H1 (cell line): ENCODE measurements around the gene MARS2. TPM values are rescaled to one million over a fixed set of nuclear protein-coding genes. Genes with fewer than 3 reads are reported as not detected.

ENCODE experiments used
- CTCF ChIA-PET: fragments of 300-600 bp; sonication (Branson Sonifier 250); formaldehyde crosslinking; loops from one replicate; lab custom pipeline; 2021; ENCODE audit not compliant: partially characterized antibody; lab: Charles Lee
- POLR2A ChIA-PET: fragments of 300-600 bp; sonication (Branson Sonifier 250); formaldehyde crosslinking; loops from one replicate; lab custom pipeline; 2021; ENCODE audit warnings: inconsistent platforms; ENCODE audit not compliant: partially characterized antibody; lab: Charles Lee
- DNase-seq, 2 experiments: peaks; one replicate each; pipeline versions ENCODE4 v3.0.0 to v3.0.0-alpha.2; 2010 to 2022; ENCODE audit warnings: low spot score in 2 of 2, low read depth in 1 of 2, mixed read lengths in 1 of 2
- FAIRE-seq: peaks from 2 replicates; lab custom pipeline; 2011; peaks lifted over from hg19 to GRCh38; lab: Jason Lieb, UNC
- H2AFZ ChIP-seq: 2 replicates; pipeline ENCODE4 v1.8.1; 2012; ENCODE audit warnings: low read length, inconsistent platforms
- H2AK5ac ChIP-seq: 2 replicates; pipeline ENCODE4 v1.6.1; 2013; ENCODE audit warnings: low read depth, low read length
- H2BK120ac ChIP-seq: replicated peaks from 2 replicates; pipeline ENCODE3; 2013; ENCODE audit warnings: low read depth, low read length, inconsistent platforms
- H2BK12ac ChIP-seq: 2 replicates; pipeline ENCODE4 v1.6.1; 2013; ENCODE audit warnings: low read depth, low read length
- H2BK15ac ChIP-seq: 2 replicates; pipeline ENCODE4 v1.6.1; 2013; ENCODE audit warnings: low read length
- H2BK20ac ChIP-seq: 2 replicates; pipeline ENCODE4 v1.6.1; 2013; ENCODE audit warnings: low read length
- H2BK5ac ChIP-seq: 2 replicates; pipeline ENCODE4 v1.6.1; 2013; ENCODE audit warnings: low read depth, low read length
- H3K14ac ChIP-seq: 2 replicates; pipeline ENCODE4 v1.6.1; 2013; ENCODE audit warnings: inconsistent platforms; ENCODE audit not compliant: insufficient read length
- H3K18ac ChIP-seq: 2 replicates; pipeline ENCODE4 v1.6.1; 2013; ENCODE audit warnings: low read length; ENCODE audit errors: extremely low read depth
- H3K23ac ChIP-seq: 2 replicates; pipeline ENCODE4 v1.6.1; 2013; ENCODE audit warnings: inconsistent platforms; ENCODE audit not compliant: insufficient read length
- H3K23me2 ChIP-seq: 2 replicates; pipeline ENCODE4 v1.6.1; 2013; ENCODE audit warnings: low read depth, low read length
- H3K27ac ChIP-seq: 2 replicates; pipeline ENCODE4 v1.6.1; 2011; ENCODE audit warnings: low read depth, low read length, inconsistent platforms
- H3K27me3 ChIP-seq, 4 experiments: replicated peaks in 1 of 4; 1 replicate in 1 of 4; 2 replicates in 3 of 4; pipeline versions ENCODE4 v1.6.1 to v1.8.1; 2011 to 2013; ENCODE audit warnings: low read length in 3 of 4, mild to moderate bottlenecking in 3 of 4, inconsistent platforms in 2 of 4, mixed read lengths in 2 of 4, moderate library complexity in 1 of 4; ENCODE audit not compliant: control insufficient read depth in 3 of 4, insufficient read depth in 3 of 4; ENCODE audit errors: extremely low read depth in 1 of 4
- H3K36me3 ChIP-seq, 4 experiments: 2 replicates each; pipeline versions ENCODE4 v1.6.1 to v1.8.1; 2011 to 2013; ENCODE audit warnings: mild to moderate bottlenecking in 4 of 4, low read length in 3 of 4, moderate library complexity in 2 of 4, control low read depth in 1 of 4, inconsistent platforms in 1 of 4; ENCODE audit not compliant: insufficient read depth in 4 of 4, control insufficient read depth in 2 of 4
- H3K4ac ChIP-seq: replicated peaks from 2 replicates; pipeline ENCODE3; 2013; ENCODE audit warnings: low read length, low read depth, mixed read lengths, inconsistent platforms; ENCODE audit not compliant: insufficient read length
- H3K4me1 ChIP-seq, 4 experiments: replicated peaks in 1 of 4; 1 replicate in 1 of 4; 2 replicates in 3 of 4; pipeline versions ENCODE4 v1.6.1 to v1.8.1; 2011 to 2013; ENCODE audit warnings: low read length in 3 of 4, inconsistent platforms in 2 of 4, mixed read lengths in 1 of 4; ENCODE audit not compliant: insufficient read depth in 4 of 4, control insufficient read depth in 3 of 4
- H3K4me2 ChIP-seq, 2 experiments: 2 replicates each; pipeline versions ENCODE4 v1.6.1 to v1.8.1; 2011 to 2013; ENCODE audit warnings: low read depth in 2 of 2, low read length in 2 of 2, control low read depth in 1 of 2, inconsistent platforms in 1 of 2, mild to moderate bottlenecking in 1 of 2; ENCODE audit not compliant: insufficient read depth in 1 of 2
- H3K4me3 ChIP-seq, 4 experiments: fragments of 200-600, 300-600 bp in 1 of 4; sonication (generic), shearing (Covaris generic), sonication (Bioruptor Twin) in 1 of 4; 2 replicates each; pipeline versions ENCODE4 v1.5.1 to v1.8.1; 2011 to 2016; ENCODE audit warnings: low read length in 4 of 4, low read depth in 3 of 4, control low read depth in 2 of 4, inconsistent platforms in 2 of 4, mild to moderate bottlenecking in 2 of 4, mixed read lengths in 1 of 4, moderate library complexity in 1 of 4; ENCODE audit not compliant: insufficient read depth in 2 of 4; ENCODE audit errors: extremely low read depth in 1 of 4
- H3K56ac ChIP-seq: replicated peaks from 2 replicates; pipeline ENCODE3; 2013; ENCODE audit warnings: low read depth, mild to moderate bottlenecking, mixed read lengths, low read length, inconsistent platforms; ENCODE audit not compliant: insufficient read length
- H3K79me1 ChIP-seq: 2 replicates; pipeline ENCODE4 v1.6.1; 2013; ENCODE audit warnings: low read depth, low read length, control low read depth
- H3K79me2 ChIP-seq, 2 experiments: 2 replicates each; pipeline versions ENCODE4 v1.6.1 to v1.8.1; 2012 to 2013; ENCODE audit warnings: low read length in 2 of 2, mild to moderate bottlenecking in 2 of 2, inconsistent platforms in 1 of 2; ENCODE audit not compliant: insufficient read depth in 2 of 2, control insufficient read depth in 1 of 2
- H3K9ac ChIP-seq, 4 experiments: replicated peaks in 1 of 4; 1 replicate in 1 of 4; 2 replicates in 3 of 4; pipeline versions ENCODE4 v1.6.1 to v1.8.1; 2011 to 2013; ENCODE audit warnings: low read depth in 3 of 4, low read length in 3 of 4, control low read depth in 2 of 4, mild to moderate bottlenecking in 2 of 4, moderate library complexity in 2 of 4, inconsistent platforms in 1 of 4; ENCODE audit errors: extremely low read depth in 1 of 4
- H3K9me3 ChIP-seq, 2 experiments: 2 replicates each; pipeline versions ENCODE4 v1.6.1 to v1.8.1; 2012 to 2013; ENCODE audit warnings: mild to moderate bottlenecking in 2 of 2, moderate library complexity in 2 of 2, control low read depth in 1 of 2, inconsistent platforms in 1 of 2, low read depth in 1 of 2, low read length in 1 of 2, mixed read lengths in 1 of 2; ENCODE audit not compliant: insufficient read depth in 2 of 2
- H4K20me1 ChIP-seq, 2 experiments: replicated peaks in 1 of 2; 2 replicates each; pipeline versions ENCODE3 to v1.8.1; 2011 to 2013; ENCODE audit warnings: inconsistent platforms in 2 of 2, low read length in 2 of 2, mild to moderate bottlenecking in 1 of 2; ENCODE audit not compliant: insufficient read depth in 2 of 2, control insufficient read depth in 1 of 2
- H4K5ac ChIP-seq: 2 replicates; pipeline ENCODE4 v1.6.1; 2013; ENCODE audit warnings: low read length, low read depth, mixed read lengths, inconsistent platforms; ENCODE audit not compliant: insufficient read length
- H4K8ac ChIP-seq: 2 replicates; pipeline ENCODE4 v1.8.0; 2013; ENCODE audit warnings: mild to moderate bottlenecking, moderate library complexity, low read length, inconsistent platforms; ENCODE audit not compliant: insufficient read depth; ENCODE audit errors: extremely low read depth
- H4K91ac ChIP-seq: replicated peaks from 2 replicates; pipeline ENCODE3; 2013; ENCODE audit warnings: low read length, mixed read lengths, inconsistent platforms; ENCODE audit not compliant: insufficient read length
- ASH2L ChIP-seq: fragments of 200-600, 300-600 bp; sonication (generic); IDR thresholded peaks from one replicate; pipeline ENCODE4 v1.7.1; 2017; ENCODE audit warnings: low read length
- BRCA1 ChIP-seq: IDR thresholded peaks from 2 replicates; pipeline ENCODE4 v1.6.1; 2012; ENCODE audit warnings: low read depth, low read length, improper control_type of control experiment
- CEBPB ChIP-seq: IDR thresholded peaks from 2 replicates; pipeline ENCODE4 v1.6.1; 2012; ENCODE audit warnings: low read depth, low read length
- CHD1 ChIP-seq: IDR thresholded peaks from 2 replicates; pipeline ENCODE4 v1.6.1; 2012; ENCODE audit warnings: low read depth, low read length, improper control_type of control experiment
- CHD2 ChIP-seq: IDR thresholded peaks from 2 replicates; pipeline ENCODE4 v1.6.1; 2012; ENCODE audit warnings: low read length, improper control_type of control experiment
- HDAC2 ChIP-seq, 2 experiments: fragments of 300-600 bp in 1 of 2; sonication (generic) in 1 of 2; IDR thresholded peaks; 2 replicates each; pipeline ENCODE4 v1.6.1; 2011 to 2012; ENCODE audit warnings: low read depth in 2 of 2, low read length in 2 of 2, mild to moderate bottlenecking in 2 of 2, moderate library complexity in 2 of 2, borderline replicate concordance in 1 of 2, inconsistent platforms in 1 of 2
- KDM1A ChIP-seq: fragments of 200-600, 300-600 bp; sonication (generic); IDR thresholded peaks from 2 replicates; pipeline ENCODE4 v1.7.1; 2016; ENCODE audit warnings: mild to moderate bottlenecking, low read length, borderline replicate concordance
- POLR2AphosphoS5 ChIP-seq: IDR thresholded peaks from 2 replicates; pipeline ENCODE4 v1.6.1; 2011; ENCODE audit warnings: low read depth, low read length
- SP1 ChIP-seq: IDR thresholded peaks from 2 replicates; pipeline ENCODE4 v1.6.1; 2011; ENCODE audit warnings: low read depth, low read length
- SP2 ChIP-seq: IDR thresholded peaks from 2 replicates; pipeline ENCODE4 v1.6.1; 2012; ENCODE audit warnings: mild to moderate bottlenecking, low read length, inconsistent platforms
- SP4 ChIP-seq: IDR thresholded peaks from 2 replicates; pipeline ENCODE4 v1.6.1; 2012; ENCODE audit warnings: low read length, inconsistent platforms
- TAF1 ChIP-seq: IDR thresholded peaks from 2 replicates; pipeline ENCODE4 v1.6.1; 2011; ENCODE audit warnings: mild to moderate bottlenecking, low read depth, low read length
- polyA plus RNA-seq, 7 experiments: library from polyadenylated mRNA; depleted of rRNA in 3 of 7; stranded (reverse) in 5 of 7; unstranded in 2 of 7; fragments of >200 nt in 5 of 7; fragments of 200-250 nt in 2 of 7; gene quantifications; 1 replicate in 5 of 7; 2 replicates in 1 of 7; 4 replicates in 1 of 7; pipeline versions ENCODE4 v1.2.1 to v1.2.3, GENCODE V29; 2011 to 2013; ENCODE audit warnings: missing spikeins in 2 of 7, mixed read lengths in 2 of 7
- total RNA-seq: library from RNA; stranded (reverse); fragmentation: NEBNext Ultra II Directional; extraction: Animal tissue kit (Norgen Biotek cat#: 25700); gene quantifications from 2 replicates; pipeline ENCODE4 v1.2.1, GENCODE V29; 2021
- TF ChIP-seq, protein P1 (sequence below): IDR thresholded peaks from 2 replicates; pipeline ENCODE4 v1.6.1; 2012; ENCODE audit warnings: low read length, inconsistent platforms

The MARS2 gene
- total and polyA plus RNA-seq, 2 of the 8 experiments (the other 6 are each of a cell fraction or from before 2014, with no cell fraction given), result 15.7 to 27.2 TPM

- FAIRE-seq (no peak), DNase-seq (no peak)
- H3K36me3 ChIP-seq, result no peaks in the 10 kb centered on the region
Measured at GRCh38 chr2:197727011-197727410, 21.8 kb downstream of the MARS2 start.

More at GRCh38 chr2:197727011-197727410, 21.8 kb downstream of the MARS2 start:
- no peak overlapping the region for H3K4me2 ChIP-seq
- no peak overlapping the region for H2BK5ac ChIP-seq
- no peak overlapping the region for H4K8ac ChIP-seq
- no peaks in the 10 kb centered on the region for H3K79me1 ChIP-seq
- no peak overlapping the region for H2BK12ac ChIP-seq
- H3K27ac ChIP-seq, result no peak overlapping the region
- no peak overlapping the region for H3K9ac ChIP-seq
- H3K27me3 ChIP-seq, result no peaks in the 10 kb centered on the region
- no peaks in the 10 kb centered on the region for H4K20me1 ChIP-seq
- H2BK15ac ChIP-seq, result no peak overlapping the region
- CTCF ChIA-PET, result interaction anchor here (0.6 kb wide), 2 partner anchors 382 to 923 kb away, joined by 3 read pairs; no protein-coding TSS in a partner anchor
- H3K79me2 ChIP-seq, result no peaks in the 10 kb centered on the region
- POLR2A ChIA-PET, result interaction anchor here (0.6 kb wide), 1 partner anchor 22 kb away, joined by 4 read pairs; the partner anchor contains the start of gene MARS2
- H3K56ac ChIP-seq, result no peak overlapping the region
- no peak overlapping the region for H4K91ac ChIP-seq
- TF ChIP-seq HDAC2 (IDR thresholded peaks at IDR 0.05; ENCODE audit: borderline replicate concordance in 1 of 2, low read depth in 2 of 2, low read length in 2 of 2), result no peak
- no peak for TF ChIP-seq SP1
- no peak for TF ChIP-seq KDM1A
- TF ChIP-seq, protein P1, sequence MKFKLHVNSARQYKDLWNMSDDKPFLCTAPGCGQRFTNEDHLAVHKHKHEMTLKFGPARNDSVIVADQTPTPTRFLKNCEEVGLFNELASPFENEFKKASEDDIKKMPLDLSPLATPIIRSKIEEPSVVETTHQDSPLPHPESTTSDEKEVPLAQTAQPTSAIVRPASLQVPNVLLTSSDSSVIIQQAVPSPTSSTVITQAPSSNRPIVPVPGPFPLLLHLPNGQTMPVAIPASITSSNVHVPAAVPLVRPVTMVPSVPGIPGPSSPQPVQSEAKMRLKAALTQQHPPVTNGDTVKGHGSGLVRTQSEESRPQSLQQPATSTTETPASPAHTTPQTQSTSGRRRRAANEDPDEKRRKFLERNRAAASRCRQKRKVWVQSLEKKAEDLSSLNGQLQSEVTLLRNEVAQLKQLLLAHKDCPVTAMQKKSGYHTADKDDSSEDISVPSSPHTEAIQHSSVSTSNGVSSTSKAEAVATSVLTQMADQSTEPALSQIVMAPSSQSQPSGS, result no peak
- no peak for TF ChIP-seq POLR2AphosphoS5
- no peak for TF ChIP-seq TAF1
- no peak for TF ChIP-seq SP2
- TF ChIP-seq BRCA1, result no peak
- TF ChIP-seq CHD2, result no peak
- no peak for TF ChIP-seq CHD1
- TF ChIP-seq ASH2L, result no peak
- TF ChIP-seq CEBPB, result no peak
- TF ChIP-seq SP4, result no peak
- H3K4me1 ChIP-seq, result no peaks in the 10 kb centered on the region
- H2BK20ac ChIP-seq, result no peak overlapping the region
- no peak overlapping the region for H3K18ac ChIP-seq
- H3K14ac ChIP-seq, result no peak overlapping the region
- no peak overlapping the region for H3K4me3 ChIP-seq
- H2AK5ac ChIP-seq, result no peak overlapping the region
- no peak overlapping the region for H4K5ac ChIP-seq
- no peak overlapping the region for H3K4ac ChIP-seq
- no peak overlapping the region for H2BK120ac ChIP-seq
- H3K23me2 ChIP-seq, result no peaks in the 10 kb centered on the region
- no peaks in the 10 kb centered on the region; a peak in 1 of 4 replicates for H3K9me3 ChIP-seq
- H3K23ac ChIP-seq, result no peak overlapping the region
- no peak overlapping the region for H2AFZ ChIP-seq
